ENCODE results near the gene FAM174C. TPM values are rescaled to one million over a fixed set of nuclear protein-coding genes. Genes with fewer than 3 reads are reported as not detected.

Gene FAM174C
- total and polyA plus RNA-seq, 2 of the 8 experiments (the other 6 are each of a cell fraction or from before 2014, with no cell fraction given), result 44.5 to 125 TPM

DNA sequence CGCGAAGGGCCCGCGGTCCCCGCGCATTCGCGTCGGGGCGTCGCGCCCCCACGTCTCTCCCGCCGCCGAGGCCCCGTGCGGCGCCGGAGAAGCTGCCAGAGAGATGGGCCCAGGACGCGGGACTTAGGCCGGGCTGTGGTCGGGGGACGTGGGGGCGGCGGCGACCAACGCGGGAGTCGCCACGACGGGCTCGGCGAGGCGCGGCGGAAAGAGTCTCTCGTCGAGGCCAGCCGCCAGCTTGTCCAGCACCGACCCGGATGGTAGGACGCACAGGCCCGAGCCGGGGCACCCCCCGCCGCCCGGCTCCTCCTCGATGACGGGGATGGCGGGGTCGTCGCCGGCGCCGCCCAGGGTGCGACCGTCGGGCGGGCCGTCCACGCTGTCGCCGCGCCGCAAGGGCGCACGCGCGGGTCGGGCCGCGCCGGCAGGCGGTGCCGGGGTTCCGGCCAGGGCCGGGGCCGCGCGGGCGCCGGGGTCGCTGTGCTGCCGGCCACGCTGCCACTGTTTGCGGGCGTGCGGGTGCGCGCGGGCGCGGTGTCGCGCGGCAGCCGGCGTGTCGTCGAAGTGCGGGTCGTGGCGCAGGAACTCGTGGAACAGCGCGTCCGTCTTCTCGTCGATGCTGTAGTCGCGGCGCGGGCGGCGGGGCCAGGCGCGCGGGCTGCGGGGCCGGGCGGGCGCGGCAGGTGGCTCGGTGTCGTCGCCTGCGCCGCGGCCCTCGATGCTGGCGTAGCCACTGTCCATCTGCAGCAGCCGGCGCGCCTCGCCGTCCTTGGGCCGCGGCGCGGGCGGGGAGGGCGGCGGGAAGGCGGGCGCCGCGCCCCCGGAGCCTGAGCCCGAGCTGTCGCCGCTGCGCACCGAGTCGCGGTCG lies 46.0 kb upstream of the FAM174C start:
- Histone ChIP-seq H3K14ac (ENCODE audit: insufficient read length) (no peak overlapping the region), H3K4me3 (ENCODE audit: extremely low read depth in 1 of 4, insufficient read depth in 2 of 4, low read depth in 3 of 4, low read length in 4 of 4) (no peak overlapping the region), H3K36me3 (ENCODE audit: control insufficient read depth in 2 of 4, insufficient read depth in 4 of 4, low read length in 3 of 4) (peaks cover 2 to 69% (median 5%) of the 10 kb centered on the region in 4 experiments; a peak in 6 of 8 replicates), H2BK15ac (ENCODE audit: low read length) (no peak overlapping the region), H2BK20ac (ENCODE audit: low read length) (no peak overlapping the region), H4K20me1 (replicated peaks in 1 of 2; ENCODE audit: control insufficient read depth in 1 of 2, insufficient read depth in 2 of 2, low read length in 2 of 2) (peaks cover 8 to 19% of the 10 kb centered on the region in 2 experiments), H3K79me1 (ENCODE audit: low read depth, low read length) (no peaks in the 10 kb centered on the region), H3K4ac (replicated peaks; ENCODE audit: insufficient read length, low read depth, low read length) (no peak overlapping the region), H2BK120ac (replicated peaks; ENCODE audit: low read depth, low read length) (no peak overlapping the region), H2AK5ac (ENCODE audit: low read depth, low read length) (no peak overlapping the region), H3K4me2 (ENCODE audit: insufficient read depth in 1 of 2, low read depth in 2 of 2, low read length in 2 of 2) (no peak overlapping the region), H3K18ac (ENCODE audit: extremely low read depth, low read length) (no peak overlapping the region), H2BK5ac (ENCODE audit: low read depth, low read length) (no peak overlapping the region), H4K91ac (replicated peaks; ENCODE audit: insufficient read length, low read length) (no peak overlapping the region), H3K27ac (ENCODE audit: low read depth, low read length) (no peak overlapping the region), H4K5ac (ENCODE audit: insufficient read length, low read depth, low read length) (no peak overlapping the region), H4K8ac (ENCODE audit: extremely low read depth, insufficient read depth, low read length) (no peak overlapping the region; the same call in 1 of the 2 replicates), H3K79me2 (ENCODE audit: control insufficient read depth in 1 of 2, insufficient read depth in 2 of 2, low read length in 2 of 2) (no peaks in the 10 kb centered on the region), H3K23ac (ENCODE audit: insufficient read length) (no peak overlapping the region), H2AFZ (ENCODE audit: low read length) (no peak overlapping the region), H2BK12ac (ENCODE audit: low read depth, low read length) (no peak overlapping the region), H3K27me3 (replicated peaks in 1 of 4; ENCODE audit: control insufficient read depth in 3 of 4, extremely low read depth in 1 of 4, insufficient read depth in 3 of 4, low read length in 3 of 4) (no peaks in the 10 kb centered on the region), H3K9ac (replicated peaks in 1 of 4; ENCODE audit: extremely low read depth in 1 of 4, low read depth in 3 of 4, low read length in 3 of 4) (no peak overlapping the region), H3K23me2 (ENCODE audit: low read depth, low read length) (no peaks in the 10 kb centered on the region), H3K9me3 (ENCODE audit: insufficient read depth in 2 of 2, low read depth in 1 of 2, low read length in 1 of 2) (no peaks in the 10 kb centered on the region), H3K4me1 (replicated peaks in 1 of 4; ENCODE audit: control insufficient read depth in 3 of 4, insufficient read depth in 4 of 4, low read length in 3 of 4) (peaks cover 0 to 2% (median 0%) of the 10 kb centered on the region in 4 experiments; a peak in 2 of 7 replicates), H3K56ac (replicated peaks; ENCODE audit: insufficient read length, low read depth, low read length) (no peak overlapping the region)
- FAIRE-seq (no peak), DNase-seq (ENCODE audit: low read depth in 1 of 2, low spot score in 2 of 2) (no peak)
- WGBS, 2 experiments (ENCODE audit: extremely low coverage in 1 of 2, insufficient coverage in 1 of 2, insufficient read length in 1 of 2, insufficient replicate concordance in 2 of 2, low coverage in 1 of 2, low lambda C conversion rate in 2 of 2, missing lambda C conversion rate in 1 of 2), result 97% methylated on average over 66 of the region's 158 CpGs; no CpG with 5 or more reads in 1 of the 2 experiments
- POLR2A ChIA-PET (ENCODE audit: partially characterized antibody), result interaction anchor here (0.7 to 2.4 kb wide), 19 partner anchors 9 to 293 kb away, joined by 3 to 16 read pairs (median 4); partner anchors contain the start of genes ATP5F1D, CBARP and CIRBP
- TF ChIP-seq SAP30 (IDR thresholded peaks at IDR 0.05; ENCODE audit: insufficient read depth, insufficient replicate concordance, low read length), result no peak
- peak; percentile 61; the same call in 1 of the 2 replicates for TF ChIP-seq GABPA (IDR thresholded peaks at IDR 0.05; ENCODE audit: borderline replicate concordance, insufficient read depth, low read length)
- TF ChIP-seq, protein P1, sequence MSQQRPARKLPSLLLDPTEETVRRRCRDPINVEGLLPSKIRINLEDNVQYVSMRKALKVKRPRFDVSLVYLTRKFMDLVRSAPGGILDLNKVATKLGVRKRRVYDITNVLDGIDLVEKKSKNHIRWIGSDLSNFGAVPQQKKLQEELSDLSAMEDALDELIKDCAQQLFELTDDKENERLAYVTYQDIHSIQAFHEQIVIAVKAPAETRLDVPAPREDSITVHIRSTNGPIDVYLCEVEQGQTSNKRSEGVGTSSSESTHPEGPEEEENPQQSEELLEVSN (IDR thresholded peaks at IDR 0.05), result no peak
- CTCF ChIA-PET (ENCODE audit: partially characterized antibody), result interaction anchor here (1.3 to 1.7 kb wide), 3 partner anchors 8 to 15 kb away, joined by 3 to 6 read pairs (median 4); no protein-coding TSS in a partner anchor

Data from H1 (cell line).